GM18502 (cell line): ENCODE measurements around the gene EGR2.

ENCODE experiments used
- ATAC-seq: cut with Tn5 transposase; IDR thresholded peaks from one replicate; pipeline ENCODE4 v1.9.1; 2021; ENCODE audit warnings: mild to moderate bottlenecking; ENCODE audit not compliant: unreplicated experiment, poor library complexity

Gene EGR2

GRCh38 chr10:62819141-62819920, 3.2 kb upstream of the EGR2 start:
- ATAC-seq = no peak

GRCh38 chr10:62818426-62819011, 2.4 kb upstream of the EGR2 start:
- ATAC-seq = no peak

GRCh38 chr10:62817766-62818425, 1.7 kb upstream of the EGR2 start:
- ATAC-seq = peak; percentile 39

- peak; percentile 23 for ATAC-seq
Observed at GRCh38 chr10:62817121-62817765, 1.1 kb upstream of the EGR2 start.

GRCh38 chr10:62816076-62816330, 163 bp downstream of the EGR2 start:
- no peak for ATAC-seq

GRCh38 chr10:62815381-62816075, 638 bp downstream of the EGR2 start:
- ATAC-seq = no peak

GRCh38 chr10:62814756-62815380, 1.3 kb downstream of the EGR2 start:
- no peak for ATAC-seq

GRCh38 chr10:62813981-62814380, 2.2 kb downstream of the EGR2 start:
- no peak for ATAC-seq

- ATAC-seq = no peak
Observed at GRCh38 chr10:62813453-62813852, 2.7 kb downstream of the EGR2 start.

- ATAC-seq = no peak
Observed at GRCh38 chr10:62812672-62813439, 3.3 kb downstream of the EGR2 start.

GRCh38 chr10:62811159-62811875, 4.8 kb downstream of the EGR2 start:
- ATAC-seq = peak; percentile 52

GRCh38 chr10:62810156-62810902, 5.8 kb downstream of the EGR2 start:
- ATAC-seq = no peak

- ATAC-seq = no peak
Observed at GRCh38 chr10:62806251-62806650, 9.9 kb downstream of the EGR2 start.

- peak; percentile 27 for ATAC-seq
Observed at GRCh38 chr10:62805231-62806099, 10.7 kb downstream of the EGR2 start.

GRCh38 chr10:62804356-62805230, 11.6 kb downstream of the EGR2 start, which contains the start of gene ADO:
Gene ADO, plus strand, starts transcription at chr10:62804720. Its CDS starts 340 bp downstream, at chr10:62805060.
- ATAC-seq = peak; percentile 94

- no peak for ATAC-seq
Observed at GRCh38 chr10:62803724-62804355, 12.3 kb downstream of the EGR2 start.
